WI38 (cell line): ENCODE measurements around the gene CNKSR3.

Experiments used
- H3K4me3 ChIP-seq: 2 replicates; pipeline ENCODE4 v1.5.1; 2011; ENCODE audit warnings: low read depth, mild to moderate bottlenecking, control low read depth, low read length
- TF ChIP-seq, protein P1 (sequence below): IDR thresholded peaks from 2 replicates; pipeline ENCODE4 v1.5.1; 2012; ENCODE audit warnings: low read depth, mild to moderate bottlenecking, control low read depth, low read length

The CNKSR3 gene

DNA sequence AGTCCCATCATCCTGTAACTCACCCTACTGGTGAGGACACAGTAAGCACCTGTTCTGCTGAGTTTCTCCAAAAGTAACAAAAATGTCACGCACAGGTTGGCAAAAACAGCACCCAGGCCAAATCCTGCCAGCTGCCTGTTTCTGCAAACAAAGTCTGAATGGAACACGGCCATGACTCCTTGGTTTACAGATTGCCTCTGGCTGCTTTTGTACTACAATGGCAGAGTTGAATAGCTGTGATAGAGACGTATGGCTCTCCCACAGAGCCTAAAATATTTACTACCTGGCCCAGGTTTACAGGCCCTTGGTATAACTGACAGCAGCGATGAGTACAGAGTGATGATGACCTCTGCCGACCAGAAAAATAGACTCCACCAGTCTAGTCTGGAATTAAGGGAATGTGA is 52.6 kb downstream of the CNKSR3 start:
- TF ChIP-seq, protein P1, sequence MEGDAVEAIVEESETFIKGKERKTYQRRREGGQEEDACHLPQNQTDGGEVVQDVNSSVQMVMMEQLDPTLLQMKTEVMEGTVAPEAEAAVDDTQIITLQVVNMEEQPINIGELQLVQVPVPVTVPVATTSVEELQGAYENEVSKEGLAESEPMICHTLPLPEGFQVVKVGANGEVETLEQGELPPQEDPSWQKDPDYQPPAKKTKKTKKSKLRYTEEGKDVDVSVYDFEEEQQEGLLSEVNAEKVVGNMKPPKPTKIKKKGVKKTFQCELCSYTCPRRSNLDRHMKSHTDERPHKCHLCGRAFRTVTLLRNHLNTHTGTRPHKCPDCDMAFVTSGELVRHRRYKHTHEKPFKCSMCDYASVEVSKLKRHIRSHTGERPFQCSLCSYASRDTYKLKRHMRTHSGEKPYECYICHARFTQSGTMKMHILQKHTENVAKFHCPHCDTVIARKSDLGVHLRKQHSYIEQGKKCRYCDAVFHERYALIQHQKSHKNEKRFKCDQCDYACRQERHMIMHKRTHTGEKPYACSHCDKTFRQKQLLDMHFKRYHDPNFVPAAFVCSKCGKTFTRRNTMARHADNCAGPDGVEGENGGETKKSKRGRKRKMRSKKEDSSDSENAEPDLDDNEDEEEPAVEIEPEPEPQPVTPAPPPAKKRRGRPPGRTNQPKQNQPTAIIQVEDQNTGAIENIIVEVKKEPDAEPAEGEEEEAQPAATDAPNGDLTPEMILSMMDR = no peak

DNA sequence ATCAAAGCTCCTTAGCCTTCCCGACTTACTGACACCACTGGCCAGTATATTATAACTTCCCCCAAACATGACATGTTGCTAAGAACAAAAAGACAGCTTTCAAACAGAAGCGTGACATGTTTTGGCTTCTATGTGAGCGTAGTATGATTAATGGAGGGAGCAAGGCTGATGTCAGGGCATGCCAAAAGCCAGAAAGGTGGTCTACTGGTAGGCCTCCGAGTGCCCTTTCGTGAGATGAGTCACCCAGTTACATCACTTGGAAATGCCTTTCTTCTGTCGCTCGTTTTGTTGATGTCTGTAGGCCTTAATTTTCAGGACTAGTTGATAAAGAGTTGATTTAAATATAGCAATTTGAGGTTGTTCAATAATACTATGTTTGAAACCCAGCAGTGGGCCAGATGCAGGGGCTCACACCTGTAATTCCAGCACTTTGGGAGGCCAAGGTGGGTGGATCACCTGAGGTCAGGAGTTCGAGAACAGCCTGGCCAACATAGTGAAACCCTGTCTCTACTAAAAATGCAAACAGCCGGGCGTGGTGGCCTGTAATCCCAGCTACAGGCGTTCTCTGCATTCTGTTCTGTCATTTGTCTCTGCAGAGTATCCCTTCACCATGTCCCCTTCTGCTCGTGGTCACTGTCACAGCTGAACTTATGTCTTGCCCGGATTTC is 53.3 kb downstream of the CNKSR3 start:
- TF ChIP-seq, protein P1 = no peak
- H3K4me3 ChIP-seq = no peak overlapping the region

More for the DNA sequence above, 52.6 kb downstream of the CNKSR3 start:
- H3K4me3 ChIP-seq = no peak overlapping the region

DNA sequence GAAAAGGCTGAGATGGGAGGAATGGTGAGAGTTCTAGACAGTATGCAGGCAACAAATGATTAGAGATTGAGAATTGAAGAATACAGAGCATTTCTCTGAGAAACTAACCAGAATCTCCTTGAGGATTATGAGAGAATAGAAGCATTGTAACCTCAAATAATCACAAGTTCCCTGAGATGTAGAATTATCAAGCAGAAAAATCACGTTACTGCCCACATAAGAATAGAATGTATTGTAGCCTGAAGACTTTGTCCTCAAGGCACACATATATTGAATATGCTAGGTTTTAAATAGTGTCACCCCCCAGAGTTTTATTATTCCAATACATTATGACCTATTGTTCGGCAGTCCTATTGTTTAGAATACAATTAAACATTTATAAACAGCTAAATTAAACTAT is 57.2 kb downstream of the CNKSR3 start:
- TF ChIP-seq, protein P1 = no peak
- H3K4me3 ChIP-seq = no peak overlapping the region

DNA sequence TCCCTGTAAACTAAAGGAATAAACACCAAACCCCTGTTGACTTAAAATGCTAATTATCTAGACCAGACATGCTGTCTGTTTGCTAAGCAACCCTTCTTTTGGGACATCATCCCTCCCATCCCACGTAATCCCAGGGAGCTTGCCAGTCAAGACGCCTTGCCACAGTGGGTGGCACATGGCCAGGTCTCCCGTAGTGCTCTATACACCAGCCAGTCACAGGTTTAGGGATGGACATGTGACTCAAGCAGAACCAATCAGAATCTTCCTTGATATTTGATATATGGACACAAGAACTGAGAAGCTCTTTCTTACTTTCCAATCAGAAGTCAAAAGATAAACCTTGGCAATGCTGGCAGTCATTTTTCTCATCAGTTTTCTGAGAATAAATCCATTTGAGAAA is 60.0 kb downstream of the CNKSR3 start:
- TF ChIP-seq, protein P1 = no peak
- no peak overlapping the region for H3K4me3 ChIP-seq

DNA sequence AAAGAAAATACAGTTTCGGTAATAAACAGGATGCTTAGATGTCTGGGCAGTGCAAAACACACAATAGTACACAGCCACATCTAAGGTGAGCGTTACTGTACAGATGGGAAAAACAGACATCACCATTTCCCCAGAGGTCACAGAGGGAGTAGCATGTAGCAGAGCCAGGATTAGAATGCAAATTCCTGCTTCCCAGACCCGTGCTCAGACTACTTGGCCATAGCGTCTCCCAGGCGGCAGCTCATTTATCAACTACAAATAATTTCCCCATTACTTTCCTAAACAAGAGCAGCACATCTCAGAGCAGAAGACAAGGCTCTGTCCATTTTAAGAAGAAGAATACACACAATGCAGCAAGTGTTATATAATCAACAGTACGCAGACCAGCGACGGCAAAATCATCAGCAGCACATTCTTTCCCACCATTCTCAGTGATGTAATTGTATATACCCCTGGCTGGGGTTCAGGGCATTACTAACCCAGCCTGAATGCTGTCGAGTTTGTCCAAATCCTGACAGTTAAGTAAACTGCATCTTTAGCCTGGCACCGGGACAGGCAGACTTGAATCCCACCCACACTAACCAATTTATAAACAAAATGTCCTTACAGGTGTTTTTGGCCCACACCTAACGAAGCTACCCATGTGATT is 61.9 kb downstream of the CNKSR3 start:
- TF ChIP-seq, protein P1 = peak; percentile 30; the same call in 1 of the 2 replicates
- no peak overlapping the region for H3K4me3 ChIP-seq

DNA sequence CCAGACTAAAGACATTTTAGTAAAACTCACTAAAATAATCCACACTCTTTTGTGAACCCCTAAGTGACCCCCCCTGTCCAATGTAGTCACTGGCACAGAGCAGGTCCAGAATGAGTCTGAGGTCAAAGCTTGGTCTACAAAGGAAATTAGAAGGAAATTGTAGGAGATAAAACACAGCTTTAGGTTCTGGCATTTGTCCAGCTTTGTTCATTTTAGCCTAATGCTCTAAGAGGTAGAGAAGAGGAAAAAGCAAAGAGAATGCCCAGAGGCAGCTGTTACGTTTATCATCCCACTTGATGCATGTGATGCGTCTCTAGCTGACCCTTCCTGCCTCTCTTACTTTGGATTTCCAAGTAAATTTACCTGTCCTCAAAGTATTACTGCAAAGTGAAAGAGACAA is 62.5 kb downstream of the CNKSR3 start:
- H3K4me3 ChIP-seq = no peak overlapping the region
- TF ChIP-seq, protein P1 = no peak

DNA sequence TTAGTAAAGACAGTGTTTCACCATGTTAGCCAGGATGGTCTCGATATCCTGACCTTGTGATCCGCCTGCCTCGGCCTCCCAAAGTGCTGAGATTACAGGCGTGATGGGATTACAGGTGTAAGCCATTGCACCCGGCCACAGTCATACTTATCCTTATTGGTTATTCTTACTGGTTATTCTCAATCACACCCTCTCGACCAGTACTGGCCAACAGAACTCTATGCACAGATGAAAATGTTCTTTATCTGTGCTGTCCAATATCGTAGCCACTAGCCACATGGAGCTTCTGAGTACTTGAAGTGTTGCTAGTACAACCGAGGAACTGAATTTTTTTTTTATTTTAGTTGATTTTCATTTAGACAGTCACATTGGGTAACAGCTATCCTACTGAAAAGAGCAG is 63.5 kb downstream of the CNKSR3 start:
- no peak overlapping the region for H3K4me3 ChIP-seq
- TF ChIP-seq, protein P1 = no peak
